Transverse colon (tissue), 4 donors: ENCODE measurements around the gene SLC16A1. TPM values are rescaled to one million over a fixed set of nuclear protein-coding genes. Genes with fewer than 3 reads are reported as not detected.

Source experiments
- DNase-seq: peaks from one replicate; pipeline ENCODE4 v3.0.0-alpha.2; 2019
- H3K27ac ChIP-seq, 4 donors: fragments of 200-600 bp; sonication (generic); 2 replicates each; pipeline ENCODE4 v1.5.1; 2016 to 2018; ENCODE audit warnings: inconsistent platforms in 4 of 4
- H3K27me3 ChIP-seq: fragments of 200-600 bp; sonication (generic); 2 replicates; pipeline ENCODE4 v1.5.1; 2017; ENCODE audit warnings: inconsistent platforms
- H3K36me3 ChIP-seq, 4 donors: fragments of 200-600 bp; sonication (generic); 2 replicates each; pipeline ENCODE4 v1.5.1; 2017 to 2019; ENCODE audit warnings: inconsistent platforms in 4 of 4
- H3K4me1 ChIP-seq, 4 donors: fragments of 200-600 bp; sonication (generic); 2 replicates each; pipeline ENCODE4 v1.5.1; 2017 to 2020; ENCODE audit warnings: inconsistent platforms in 4 of 4
- H3K4me3 ChIP-seq, 4 donors: fragments of 200-600 bp; sonication (generic); 1 replicate in 1 of 4; 2 replicates in 3 of 4; pipeline versions ENCODE4 v1.5.1 to v1.6.1; 2017 to 2019; ENCODE audit warnings: inconsistent platforms in 4 of 4
- H3K9me3 ChIP-seq, 2 donors: fragments of 200-600 bp; sonication (generic); 2 replicates each; pipeline ENCODE4 v1.5.1; 2017 to 2019; ENCODE audit warnings: inconsistent platforms in 2 of 2
- EP300 ChIP-seq: sonication (generic); formaldehyde crosslinking; IDR thresholded peaks from one replicate; pipeline ENCODE4 v1.6.1; 2017; ENCODE audit warnings: antibody characterized with exemption, low read depth
- POLR2A ChIP-seq: fragments of 450-650 bp; IDR thresholded peaks from one replicate; pipeline ENCODE4 v1.6.1; 2016; ENCODE audit warnings: antibody characterized with exemption, mild to moderate bottlenecking, moderate library complexity
- POLR2AphosphoS5 ChIP-seq, 3 donors: sonication (generic); formaldehyde crosslinking; IDR thresholded peaks; one replicate each; pipeline ENCODE4 v1.6.1; 2016; ENCODE audit warnings: antibody characterized with exemption in 3 of 3
- WGBS, 2 donors: methylation state at CpG; one replicate each; pipeline ENCODE4 v1.1.5; 2018; ENCODE audit warnings: low coverage in 1 of 2; 5-methylcytosine and 5-hydroxymethylcytosine counted together
- in situ Hi-C, 4 donors: fragments of 200-750 bp; cut with MboI; loops; one replicate each; pipeline versions ENCODE4 v1.15.0 to v1.15.1; 2017; ENCODE audit warnings: low sequenced_read_pairs in 3 of 4, low pct_ligation_motif_present in 1 of 4, low pct_unique_long_range_greater_than_20kb in 1 of 4
- intact Hi-C: fragments of 100-400 bp; cut with DNase I; formaldehyde crosslinking; loops from one replicate; pipeline ENCODE4 v1.15.1; 2023; ENCODE audit warnings: low total_unique reads
- total RNA-seq, 4 donors: library from RNA; depleted of rRNA; stranded (reverse); fragments of >200 nt; gene quantifications; one replicate each; pipeline ENCODE4 v1.1.0, GENCODE V29; 2016
- TF ChIP-seq, protein P1 (sequence below), 5 experiments: fragments of 200-600 bp in 3 of 5; fragments of 450-650 bp in 2 of 5; sonication (generic) in 3 of 5; IDR thresholded peaks; 1 replicate in 2 of 5; 2 replicates in 3 of 5; pipeline ENCODE4 v1.5.1; 2016 to 2017; ENCODE audit warnings: antibody characterized with exemption in 5 of 5, inconsistent platforms in 3 of 5, mild to moderate bottlenecking in 2 of 5, moderate library complexity in 1 of 5

SLC16A1 gene
- total RNA-seq, 4 donors from 2014 or later = 21.5 to 177 (median 109) TPM

- no peaks in the 10 kb centered on the region for H3K9me3 ChIP-seq
- H3K36me3 ChIP-seq = no peaks in the 10 kb centered on the region
- H3K27me3 ChIP-seq = no peaks in the 10 kb centered on the region
- TF ChIP-seq POLR2AphosphoS5 (IDR thresholded peaks at IDR 0.05) = no peak
- no peak for TF ChIP-seq POLR2A
- TF ChIP-seq EP300 = no peak
- TF ChIP-seq, protein P1, sequence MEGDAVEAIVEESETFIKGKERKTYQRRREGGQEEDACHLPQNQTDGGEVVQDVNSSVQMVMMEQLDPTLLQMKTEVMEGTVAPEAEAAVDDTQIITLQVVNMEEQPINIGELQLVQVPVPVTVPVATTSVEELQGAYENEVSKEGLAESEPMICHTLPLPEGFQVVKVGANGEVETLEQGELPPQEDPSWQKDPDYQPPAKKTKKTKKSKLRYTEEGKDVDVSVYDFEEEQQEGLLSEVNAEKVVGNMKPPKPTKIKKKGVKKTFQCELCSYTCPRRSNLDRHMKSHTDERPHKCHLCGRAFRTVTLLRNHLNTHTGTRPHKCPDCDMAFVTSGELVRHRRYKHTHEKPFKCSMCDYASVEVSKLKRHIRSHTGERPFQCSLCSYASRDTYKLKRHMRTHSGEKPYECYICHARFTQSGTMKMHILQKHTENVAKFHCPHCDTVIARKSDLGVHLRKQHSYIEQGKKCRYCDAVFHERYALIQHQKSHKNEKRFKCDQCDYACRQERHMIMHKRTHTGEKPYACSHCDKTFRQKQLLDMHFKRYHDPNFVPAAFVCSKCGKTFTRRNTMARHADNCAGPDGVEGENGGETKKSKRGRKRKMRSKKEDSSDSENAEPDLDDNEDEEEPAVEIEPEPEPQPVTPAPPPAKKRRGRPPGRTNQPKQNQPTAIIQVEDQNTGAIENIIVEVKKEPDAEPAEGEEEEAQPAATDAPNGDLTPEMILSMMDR (IDR thresholded peaks at IDR 0.05) = no peak
- DNase-seq = no peak
- H3K27ac ChIP-seq = no peak overlapping the region
- in situ Hi-C loops = loop anchor here in 3 of 4 donors (5.0 to 10.0 kb wide), 2 partner anchors 162 to 165 kb away; no protein-coding TSS in a partner anchor
- no peak overlapping the region for H3K4me3 ChIP-seq
- H3K4me1 ChIP-seq = peaks cover 11 to 36% (median 20%) of the 10 kb centered on the region in 4 donors
- 87% methylated on average over 3 of the region's 3 CpGs; no CpG with 5 or more reads in 1 of the 2 donors for WGBS, 2 donors
- intact Hi-C loops = no loop called here
These were observed 76.2 kb downstream of the SLC16A1 start for GRCh38 chr1:112879834-112880233.

GRCh38 chr1:112878321-112878720 is 77.7 kb downstream of the SLC16A1 start:
- no peak overlapping the region for H3K4me3 ChIP-seq
- no peak for DNase-seq
- TF ChIP-seq POLR2A = no peak
- TF ChIP-seq, protein P1 (IDR thresholded peaks at IDR 0.05) = no peak
- TF ChIP-seq POLR2AphosphoS5 (IDR thresholded peaks at IDR 0.05) = no peak
- TF ChIP-seq EP300 = no peak
- no peaks in the 10 kb centered on the region for H3K9me3 ChIP-seq
- H3K27me3 ChIP-seq = no peaks in the 10 kb centered on the region
- 76 to 100% methylated on average over 1 to 9 of the region's 9 CpGs for WGBS, 2 donors
- H3K27ac ChIP-seq = no peak overlapping the region
- H3K4me1 ChIP-seq = peaks cover 11 to 38% (median 21%) of the 10 kb centered on the region in 4 donors
- in situ Hi-C loops = no loop called here
- no peaks in the 10 kb centered on the region for H3K36me3 ChIP-seq
- intact Hi-C loops = no loop called here

DNA sequence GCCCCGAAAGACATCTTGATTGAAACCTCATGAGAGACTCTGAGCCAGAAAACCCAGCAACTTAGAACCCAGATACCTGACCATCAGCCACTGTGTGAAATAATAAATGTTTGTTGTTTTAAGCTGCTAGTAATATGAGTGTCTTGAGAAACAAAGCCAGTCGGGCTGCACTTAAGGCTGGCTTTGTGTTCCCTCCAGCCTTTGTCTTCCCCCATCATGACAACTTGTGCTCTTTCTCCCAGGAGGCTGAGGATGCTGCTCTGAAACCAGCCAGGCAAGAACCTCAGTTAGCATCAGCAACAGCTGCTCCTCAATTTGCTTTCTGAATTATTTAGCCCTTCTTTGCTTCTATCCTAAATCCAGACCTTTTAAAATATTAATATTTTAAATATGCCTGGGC is 78.2 kb downstream of the SLC16A1 start:
- H3K36me3 ChIP-seq = no peaks in the 10 kb centered on the region
- peaks cover 11 to 41% (median 22%) of the 10 kb centered on the region in 4 donors for H3K4me1 ChIP-seq
- DNase-seq = no peak
- TF ChIP-seq EP300 = no peak
- TF ChIP-seq, protein P1 (IDR thresholded peaks at IDR 0.05) = no peak
- TF ChIP-seq POLR2A = no peak
- no peak for TF ChIP-seq POLR2AphosphoS5 (IDR thresholded peaks at IDR 0.05)
- no peaks in the 10 kb centered on the region for H3K27me3 ChIP-seq
- intact Hi-C loops (no loop called here), in situ Hi-C loops (no loop called here)
- H3K9me3 ChIP-seq = no peaks in the 10 kb centered on the region
- H3K4me3 ChIP-seq = no peak overlapping the region
- H3K27ac ChIP-seq = peak overlapping the region in 2 of 4 donors; percentile 1 to 34
- 29 to 38% methylated on average over 1 to 2 of the region's 2 CpGs for WGBS, 2 donors

DNA sequence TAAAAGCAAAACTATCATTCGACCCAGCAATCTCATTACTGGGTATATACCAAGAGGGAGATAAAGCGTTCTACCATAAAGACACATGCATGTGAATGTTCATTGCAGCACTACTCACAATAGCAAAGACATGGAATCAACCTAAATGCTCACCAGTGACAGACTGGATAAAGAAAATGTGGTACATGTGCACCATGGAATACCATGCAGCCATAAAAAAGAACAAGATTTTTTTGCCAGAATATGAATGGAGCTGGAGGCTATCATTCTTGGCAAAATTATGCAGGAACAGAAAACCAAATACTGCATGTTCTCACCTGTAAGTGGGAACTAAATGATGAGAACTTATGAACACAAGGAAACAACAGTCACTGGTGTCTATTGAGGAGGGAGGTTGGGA is 79.7 kb downstream of the SLC16A1 start:
- Histone ChIP-seq H3K27ac (no peak overlapping the region), H3K36me3 (no peaks in the 10 kb centered on the region), H3K4me3 (no peak overlapping the region), H3K4me1 (peaks cover 2 to 36% (median 19%) of the 10 kb centered on the region in 4 donors), H3K9me3 (no peaks in the 10 kb centered on the region), H3K27me3 (no peaks in the 10 kb centered on the region)
- 76 to 94% methylated on average over 2 of the region's 2 CpGs for WGBS, 2 donors
- in situ Hi-C loops = no loop called here
- no peak for DNase-seq
- intact Hi-C loops = no loop called here
- TF ChIP-seq, protein P1 (IDR thresholded peaks at IDR 0.05) = no peak
- no peak for TF ChIP-seq EP300
- no peak for TF ChIP-seq POLR2A
- no peak for TF ChIP-seq POLR2AphosphoS5 (IDR thresholded peaks at IDR 0.05)
